Naive thymus-derived CD8-positive, alpha-beta T cell (primary cell): ENCODE data around the gene DNPH1. TPM values are rescaled to one million over a fixed set of nuclear protein-coding genes. Genes with fewer than 3 reads are reported as not detected.

Experiments
- ATAC-seq, 2 donors: fragments of 150-1000 bp; cut with Tn5 transposase in 1 of 2; sonication (Bioruptor Pico), chemical (Tn5 transposase) in 1 of 2; 1 replicate in 1 of 2; 2 replicates in 1 of 2; pipeline ENCODE4 v1.10.0; 2021; ENCODE audit warnings: mild to moderate bottlenecking in 2 of 2, moderate library complexity in 2 of 2
- POLR2A ChIA-PET: fragments of 350-600 bp; sonication (Branson Sonifier 250); formaldehyde crosslinking; loops from one replicate; lab custom pipeline; 2021; ENCODE audit warnings: antibody characterized with exemption; lab: Charles Lee
- DNase-seq, 10 donors: peaks; one replicate each; pipeline versions ENCODE4 v3.0.0 to v3.0.0-alpha.2; 2020 to 2022
- H3K27ac Mint-ChIP-seq, 10 donors: one replicate each; pipeline ENCODE4 v1.8.0; 2020 to 2022; ENCODE audit warnings: mild to moderate bottlenecking in 10 of 10, mixed read lengths in 10 of 10, moderate library complexity in 4 of 10, inconsistent platforms in 1 of 10
- H3K27me3 Mint-ChIP-seq, 5 donors: one replicate each; pipeline ENCODE4 v1.8.0; 2021 to 2022; ENCODE audit warnings: mixed read lengths in 5 of 5
- H3K36me3 Mint-ChIP-seq, 3 donors: one replicate each; pipeline ENCODE4 v1.8.0; 2020 to 2022; ENCODE audit warnings: mixed read lengths in 3 of 3, mild to moderate bottlenecking in 2 of 3, inconsistent platforms in 1 of 3
- H3K4me1 Mint-ChIP-seq, 4 donors: one replicate each; pipeline ENCODE4 v1.8.0; 2021 to 2022; ENCODE audit warnings: mixed read lengths in 4 of 4
- H3K4me3 Mint-ChIP-seq, 10 donors: one replicate each; pipeline ENCODE4 v1.8.0; 2020 to 2022; ENCODE audit warnings: mild to moderate bottlenecking in 10 of 10, mixed read lengths in 10 of 10, moderate library complexity in 6 of 10, inconsistent platforms in 1 of 10
- H3K9me3 Mint-ChIP-seq, 9 donors: one replicate each; pipeline ENCODE4 v1.8.0; 2020 to 2022; ENCODE audit warnings: mixed read lengths in 9 of 9, mild to moderate bottlenecking in 3 of 9, inconsistent platforms in 1 of 9, moderate library complexity in 1 of 9
- polyA plus RNA-seq, 3 donors: library from polyadenylated mRNA; unstranded; fragments of 300-500 nt; fragmentation: Illumina TruSeq; gene quantifications; one replicate each; pipeline ENCODE4 v1.2.3, GENCODE V29; 2021
- total RNA-seq, 8 experiments: library from RNA in 2 of 8; stranded (reverse) in 2 of 8; gene quantifications; one replicate each; pipeline ENCODE4 v1.2.3 and lab custom pipeline; 2021 to 2026

The DNPH1 gene
- total and polyA plus RNA-seq, 5 experiments from 2014 or later: 45.9 to 173 (median 109) TPM

GRCh38 chr6:43262000-43262779, 32.9 kb upstream of the DNPH1 start:
- no peaks in the 10 kb centered on the region for H3K9me3 Mint-ChIP-seq
- peak overlapping the region in 1 of 10 donors; percentile 52 for H3K27ac Mint-ChIP-seq
- ATAC-seq (no peak), DNase-seq (no peak)
- H3K4me3 Mint-ChIP-seq: no peak overlapping the region
- no peaks in the 10 kb centered on the region for H3K36me3 Mint-ChIP-seq
- peaks cover 0 to 6% (median 4%) of the 10 kb centered on the region in 4 donors for H3K4me1 Mint-ChIP-seq
- POLR2A ChIA-PET: interaction anchor here (0.6 kb wide), 1 partner anchor 179 kb away, joined by 3 read pairs; no protein-coding TSS in a partner anchor
- H3K27me3 Mint-ChIP-seq: peaks cover 4 to 23% (median 13%) of the 10 kb centered on the region in 5 donors

GRCh38 chr6:43261198-43261597, 31.9 kb upstream of the DNPH1 start:
- no peaks in the 10 kb centered on the region for H3K36me3 Mint-ChIP-seq

GRCh38 chr6:43260791-43261190, 31.5 kb upstream of the DNPH1 start:
- peaks cover 7 to 33% (median 20%) of the 10 kb centered on the region in 5 donors for H3K27me3 Mint-ChIP-seq
- DNase-seq: no peak
- no peak for ATAC-seq
- H3K27ac Mint-ChIP-seq: peak overlapping the region in 2 of 10 donors; percentile 56 to 61
- peaks cover 0 to 6% (median 4%) of the 10 kb centered on the region in 4 donors for H3K4me1 Mint-ChIP-seq
- H3K4me3 Mint-ChIP-seq: no peak overlapping the region
- POLR2A ChIA-PET: no interaction called here
- no peaks in the 10 kb centered on the region for H3K36me3 Mint-ChIP-seq
- H3K9me3 Mint-ChIP-seq: no peaks in the 10 kb centered on the region

More at GRCh38 chr6:43261198-43261597, 31.9 kb upstream of the DNPH1 start:
- DNase-seq: no peak
- Mint-ChIP-seq H3K9me3 (no peaks in the 10 kb centered on the region), H3K4me1 (peaks cover 0 to 6% (median 4%) of the 10 kb centered on the region in 4 donors), H3K27me3 (peaks cover 6 to 29% (median 19%) of the 10 kb centered on the region in 5 donors), H3K27ac (no peak overlapping the region), H3K4me3 (no peak overlapping the region)
- no peak for ATAC-seq
- POLR2A ChIA-PET: interaction anchor here (0.6 kb wide), 1 partner anchor 197 kb away, joined by 5 read pairs; no protein-coding TSS in a partner anchor

- Mint-ChIP-seq H3K27ac (no peak overlapping the region), H3K4me1 (peaks cover 0 to 6% (median 4%) of the 10 kb centered on the region in 4 donors), H3K36me3 (no peaks in the 10 kb centered on the region), H3K27me3 (peaks cover 8 to 45% (median 29%) of the 10 kb centered on the region in 5 donors), H3K4me3 (no peak overlapping the region), H3K9me3 (no peaks in the 10 kb centered on the region)
- POLR2A ChIA-PET: interaction anchor here (1.2 kb wide), 1 partner anchor 123 kb away, joined by 5 read pairs; no protein-coding TSS in a partner anchor
- DNase-seq: no peak
- ATAC-seq: no peak
These were observed 29.8 kb upstream of the DNPH1 start for GRCh38 chr6:43258807-43259686.

- no peak for ATAC-seq
- Mint-ChIP-seq H3K27me3 (peaks cover 9 to 54% (median 31%) of the 10 kb centered on the region in 5 donors), H3K36me3 (no peaks in the 10 kb centered on the region), H3K27ac (no peak overlapping the region), H3K4me1 (no peaks in the 10 kb centered on the region), H3K4me3 (no peak overlapping the region), H3K9me3 (no peaks in the 10 kb centered on the region)
- POLR2A ChIA-PET: no interaction called here
- peak in 1 of 10 donors; percentile 15 for DNase-seq
These were observed 28.9 kb upstream of the DNPH1 start for GRCh38 chr6:43258180-43258579.

GRCh38 chr6:43257367-43258145, 28.3 kb upstream of the DNPH1 start:
- Mint-ChIP-seq H3K4me1 (peaks cover 0 to 3% (median 0%) of the 10 kb centered on the region in 4 donors), H3K4me3 (no peak overlapping the region), H3K27ac (peak overlapping the region in 1 of 10 donors; percentile 33), H3K27me3 (peaks cover 11 to 60% (median 37%) of the 10 kb centered on the region in 5 donors), H3K36me3 (no peaks in the 10 kb centered on the region), H3K9me3 (no peaks in the 10 kb centered on the region)
- POLR2A ChIA-PET: no interaction called here
- ATAC-seq (no peak), DNase-seq (peak in 1 of 10 donors; percentile 27)

GRCh38 chr6:43256670-43257366, 27.5 kb upstream of the DNPH1 start:
- Mint-ChIP-seq H3K9me3 (no peaks in the 10 kb centered on the region), H3K27ac (peak overlapping the region in 1 of 10 donors; percentile 33), H3K27me3 (peaks cover 11 to 68% (median 42%) of the 10 kb centered on the region in 5 donors), H3K4me3 (no peak overlapping the region), H3K36me3 (no peaks in the 10 kb centered on the region), H3K4me1 (peaks cover 0 to 3% (median under 1%) of the 10 kb centered on the region in 4 donors)
- ATAC-seq (no peak), DNase-seq (peak in 1 of 10 donors; percentile 50)
- POLR2A ChIA-PET: no interaction called here

GRCh38 chr6:43255408-43256054, 26.2 kb upstream of the DNPH1 start:
- H3K9me3 Mint-ChIP-seq: no peaks in the 10 kb centered on the region
- peaks cover 3 to 11% (median 6%) of the 10 kb centered on the region in 4 donors for H3K4me1 Mint-ChIP-seq
- ATAC-seq: no peak
- peak overlapping the region in 1 of 10 donors; percentile 24 for H3K27ac Mint-ChIP-seq
- POLR2A ChIA-PET: no interaction called here
- H3K36me3 Mint-ChIP-seq: no peaks in the 10 kb centered on the region
- peak in 1 of 10 donors; percentile 56 for DNase-seq
- H3K27me3 Mint-ChIP-seq: peaks cover 13 to 81% (median 51%) of the 10 kb centered on the region in 5 donors
- no peak overlapping the region for H3K4me3 Mint-ChIP-seq

GRCh38 chr6:43254846-43255245, 25.6 kb upstream of the DNPH1 start:
- no peak overlapping the region for H3K4me3 Mint-ChIP-seq
- POLR2A ChIA-PET: interaction anchor here (0.7 kb wide), 1 partner anchor 679 kb away, joined by 3 read pairs; no protein-coding TSS in a partner anchor
- peak in 1 of 10 donors; percentile 52 for DNase-seq

GRCh38 chr6:43254138-43254817, 25.0 kb upstream of the DNPH1 start:
- Mint-ChIP-seq H3K4me3 (no peak overlapping the region), H3K9me3 (no peaks in the 10 kb centered on the region), H3K27me3 (peaks cover 13 to 76% (median 51%) of the 10 kb centered on the region in 5 donors), H3K4me1 (peaks cover 3 to 11% (median 6%) of the 10 kb centered on the region in 4 donors), H3K36me3 (no peaks in the 10 kb centered on the region), H3K27ac (no peak overlapping the region)
- ATAC-seq (no peak), DNase-seq (peak in 1 of 10 donors; percentile 35)
- POLR2A ChIA-PET: interaction anchor here (0.6 to 0.7 kb wide), 2 partner anchors 14 to 678 kb away, joined by 3 read pairs; no protein-coding TSS in a partner anchor

More at GRCh38 chr6:43254846-43255245, 25.6 kb upstream of the DNPH1 start:
- Mint-ChIP-seq H3K4me1 (peaks cover 3 to 11% (median 6%) of the 10 kb centered on the region in 4 donors), H3K9me3 (no peaks in the 10 kb centered on the region), H3K27ac (peak overlapping the region in 2 of 10 donors; percentile 31 to 60), H3K36me3 (no peaks in the 10 kb centered on the region), H3K27me3 (peaks cover 13 to 81% (median 51%) of the 10 kb centered on the region in 5 donors)
- ATAC-seq: no peak
